Smooth muscle cell of the brain vasculature (primary cell): ENCODE measurements around the gene DENND5A.
"Not testable (repeated sequence)": the region's sequence is repeated elsewhere in the genome, so short reads cannot be mapped to it uniquely, and the experiment has no call there.

Experiments
- DNase-seq: peaks from one replicate; pipeline ENCODE4 v3.0.0-alpha.2; 2012; ENCODE audit warnings: low read depth, low spot score

DENND5A gene

GRCh38 chr11:9264316-9265210 lies 587 bp downstream of the DENND5A start:
- DNase-seq = no peak

GRCh38 chr11:9263840-9264315 lies 1.3 kb downstream of the DENND5A start:
- no peak for DNase-seq

GRCh38 chr11:9260838-9261146 lies 4.4 kb downstream of the DENND5A start:
- not testable (repeated sequence) for DNase-seq

- no peak for DNase-seq
These were observed 4.9 kb downstream of the DENND5A start for GRCh38 chr11:9259981-9260837.

GRCh38 chr11:9258279-9258678 lies 6.9 kb downstream of the DENND5A start:
- DNase-seq = not testable (repeated sequence)

GRCh38 chr11:9254416-9254815 lies 10.7 kb downstream of the DENND5A start:
- no peak for DNase-seq

GRCh38 chr11:9253086-9253485 lies 12.1 kb downstream of the DENND5A start:
- no peak for DNase-seq

- no peak for DNase-seq
These were observed 13.8 kb downstream of the DENND5A start for GRCh38 chr11:9251311-9251710.

GRCh38 chr11:9250139-9250582 lies 15.0 kb downstream of the DENND5A start:
- DNase-seq = no peak

GRCh38 chr11:9249252-9249651 lies 15.9 kb downstream of the DENND5A start:
- DNase-seq = no peak

- DNase-seq = no peak
These were observed 17.3 kb downstream of the DENND5A start for GRCh38 chr11:9247863-9248262.

GRCh38 chr11:9236242-9236641 lies 28.9 kb downstream of the DENND5A start:
- not testable (repeated sequence) for DNase-seq

GRCh38 chr11:9232482-9232881 lies 32.7 kb downstream of the DENND5A start:
- DNase-seq = no peak

GRCh38 chr11:9231848-9232177 lies 33.3 kb downstream of the DENND5A start:
- peak; percentile 44 for DNase-seq

- no peak for DNase-seq
These were observed 34.9 kb downstream of the DENND5A start for GRCh38 chr11:9230296-9230695.

- DNase-seq = no peak
These were observed 37.1 kb downstream of the DENND5A start for GRCh38 chr11:9228091-9228490.

- no peak for DNase-seq
These were observed 39.3 kb downstream of the DENND5A start for GRCh38 chr11:9225748-9226298.

- DNase-seq = no peak
These were observed 42.5 kb downstream of the DENND5A start for GRCh38 chr11:9222654-9223053.

- DNase-seq = not testable (repeated sequence)
These were observed 44.3 kb downstream of the DENND5A start for GRCh38 chr11:9220853-9221252.

- no peak for DNase-seq
These were observed 45.6 kb downstream of the DENND5A start for GRCh38 chr11:9219572-9219971.

- DNase-seq = no peak
These were observed 46.0 kb downstream of the DENND5A start for GRCh38 chr11:9219115-9219514.

- DNase-seq = no peak
These were observed 50.4 kb downstream of the DENND5A start for GRCh38 chr11:9214765-9215164.
